GM12878 (cell line): ENCODE data around the gene SYPL1. TPM values are rescaled to one million over a fixed set of nuclear protein-coding genes. Genes with fewer than 3 reads are reported as not detected.

Experiments used
- ATAC-seq: fragments of 200-7000 bp; cut with Tn5 transposase; 3 replicates; pipeline ENCODE4 v1.9.1; 2020; ENCODE audit warnings: mild to moderate bottlenecking, moderate library complexity
- Bru-seq: library from RNA; stranded (reverse); fragments of 400-500 nt; gene quantifications from one replicate; lab custom pipeline; 2021; lab: Mats Ljungman, UMichigan
- BruChase-seq, 2 experiments: library from RNA; stranded (reverse); fragments of 400-500 nt; gene quantifications; one replicate each; lab custom pipeline; 2021; lab: Mats Ljungman, UMichigan
- BruUV-seq: library from RNA; stranded (reverse); fragments of 400-500 nt; replicated peaks from 2 replicates; lab custom pipeline; 2021; lab: Mats Ljungman, UMichigan
- CTCF ChIA-PET: fragments of 300-600 bp; sonication (Branson Sonifier 250); formaldehyde crosslinking; extraction: SDS; loops from one replicate; lab custom pipeline; 2021; ENCODE audit warnings: inconsistent platforms; lab: Yijun Ruan, JAX
- POLR2A ChIA-PET: fragments of 350-600 bp; formaldehyde crosslinking; extraction: SDS; loops from one replicate; lab custom pipeline; 2021; ENCODE audit warnings: inconsistent platforms; lab: Charles Lee
- RAD21 ChIA-PET: fragments of 300-600 bp; sonication (Branson Sonifier 250); formaldehyde crosslinking; loops from one replicate; lab custom pipeline; 2023; ENCODE audit warnings: antibody characterized with exemption; ENCODE audit not compliant: unreplicated experiment; lab: Charles Lee
- SMC1A ChIA-PET: fragments of 300-600 bp; sonication (Branson Sonifier 250); formaldehyde crosslinking; loops from one replicate; lab custom pipeline; 2023; ENCODE audit not compliant: unreplicated experiment, uncharacterized antibody; lab: Charles Lee
- DNase-seq: peaks from one replicate; pipeline ENCODE4 v3.0.0-alpha.2; 2011; ENCODE audit warnings: low read depth, low spot score
- FAIRE-seq: peaks from 3 replicates; lab custom pipeline; 2011; peaks lifted over from hg19 to GRCh38; lab: Jason Lieb, UNC
- H2AFZ ChIP-seq: 2 replicates; pipeline ENCODE4 v1.6.0; 2011; ENCODE audit warnings: low read depth, low read length, control low read depth; ENCODE audit not compliant: control insufficient read depth
- H3K27ac ChIP-seq: 2 replicates; pipeline ENCODE4 v1.5.1; 2011; ENCODE audit warnings: control low read depth; ENCODE audit not compliant: control insufficient read depth, insufficient read depth
- H3K27me3 ChIP-seq, 2 experiments: replicated peaks in 1 of 2; 2 replicates each; pipeline versions ENCODE4 v1.6.0 to v1.6.1; 2011; ENCODE audit warnings: low read length in 1 of 2; ENCODE audit not compliant: control insufficient read depth in 2 of 2, insufficient read depth in 2 of 2
- H3K36me3 ChIP-seq, 2 experiments: 2 replicates each; pipeline ENCODE4 v1.5.1; 2011; ENCODE audit warnings: low read length in 1 of 2; ENCODE audit not compliant: control insufficient read depth in 2 of 2, insufficient read depth in 2 of 2
- H3K4me1 ChIP-seq: 2 replicates; pipeline ENCODE4 v1.6.1; 2011; ENCODE audit warnings: mild to moderate bottlenecking, low read length, moderate library complexity, mixed read lengths; ENCODE audit not compliant: control insufficient read depth, insufficient read depth
- H3K4me2 ChIP-seq: 2 replicates; pipeline ENCODE4 v1.6.0; 2011; ENCODE audit warnings: control low read depth; ENCODE audit not compliant: control insufficient read depth, insufficient read depth
- H3K4me3 ChIP-seq: fragments of 200-600 bp; sonication (generic); 2 replicates; pipeline ENCODE4 v1.5.1; 2016
- H3K79me2 ChIP-seq: 2 replicates; pipeline ENCODE4 v1.6.0; 2011; ENCODE audit warnings: low read length; ENCODE audit not compliant: control insufficient read depth, insufficient read depth
- H3K9ac ChIP-seq: 2 replicates; pipeline ENCODE4 v1.8.0; 2011; ENCODE audit warnings: low read length, control low read depth, mixed read lengths; ENCODE audit not compliant: control insufficient read depth, insufficient read depth
- H3K9me3 ChIP-seq: replicated peaks from 3 replicates; pipeline ENCODE4 v1.5.1; 2011; ENCODE audit warnings: mild to moderate bottlenecking, low read length; ENCODE audit not compliant: control insufficient read depth, insufficient read depth
- H4K20me1 ChIP-seq: 2 replicates; pipeline ENCODE4 v1.6.0; 2011; ENCODE audit not compliant: control insufficient read depth, insufficient read depth
- BACH1 ChIP-seq: fragments of 450-650 bp; IDR thresholded peaks from 2 replicates; pipeline ENCODE4 v1.6.1; 2017; ENCODE audit warnings: mild to moderate bottlenecking, borderline replicate concordance
- CBX3 ChIP-seq: fragments of 200-600 bp; sonication (generic); IDR thresholded peaks from 2 replicates; pipeline ENCODE4 v1.6.1; 2016; ENCODE audit warnings: low read depth, borderline replicate concordance
- CHD1 ChIP-seq: IDR thresholded peaks from 2 replicates; pipeline ENCODE4 v1.6.1; 2012; ENCODE audit warnings: low read depth, low read length, improper control_type of control experiment
- EZH2 ChIP-seq: IDR thresholded peaks from 2 replicates; pipeline ENCODE4 v1.6.1; 2012; ENCODE audit warnings: low read depth, mild to moderate bottlenecking, control low read depth, inconsistent platforms, low read length, borderline replicate concordance; ENCODE audit not compliant: control insufficient read depth
- NFYB ChIP-seq: IDR thresholded peaks from 2 replicates; pipeline ENCODE4 v1.6.1; 2011; ENCODE audit warnings: low read depth, mild to moderate bottlenecking, low read length, improper control_type of control experiment, moderate library complexity; ENCODE audit not compliant: insufficient read depth
- NRF1 ChIP-seq: conservative IDR thresholded peaks from 2 replicates; pipeline ENCODE4 v1.6.1; 2011; ENCODE audit warnings: mild to moderate bottlenecking, low read depth, low read length, improper control_type of control experiment
- POLR2AphosphoS2 ChIP-seq: IDR thresholded peaks from 2 replicates; pipeline ENCODE4 v1.6.1; 2011; ENCODE audit warnings: low read depth, mild to moderate bottlenecking, low read length, improper control_type of control experiment, moderate library complexity
- RB1 ChIP-seq: fragments of 450-650 bp; formaldehyde crosslinking; IDR thresholded peaks from 2 replicates; pipeline ENCODE4 v1.6.1; 2017; ENCODE audit warnings: mild to moderate bottlenecking, borderline replicate concordance
- YBX1 ChIP-seq: fragments of 450-650 bp; IDR thresholded peaks from 2 replicates; pipeline ENCODE4 v1.6.1; 2016; ENCODE audit warnings: antibody characterized with exemption
- ZNF384 ChIP-seq: IDR thresholded peaks from 2 replicates; pipeline ENCODE4 v1.6.1; 2012; ENCODE audit warnings: low read depth, mild to moderate bottlenecking, low read length, improper control_type of control experiment, borderline replicate concordance
- WGBS: methylation state at CpG from one replicate; pipeline ENCODE4 v1.1.6; 2016; ENCODE audit warnings: low lambda C conversion rate; ENCODE audit not compliant: insufficient replicate concordance, insufficient coverage; ENCODE audit errors: missing lambda C conversion rate; 5-methylcytosine and 5-hydroxymethylcytosine counted together
- in situ Hi-C: fragments of 300-500 bp; cut with MboI; formaldehyde crosslinking; loops from 9 replicates; pipeline ENCODE4 v1.14.3; 2018; ENCODE audit warnings: mixed read lengths
- intact Hi-C: fragments of 100-400 bp; cut with micrococcal nuclease; formaldehyde crosslinking; loops from one replicate; pipeline ENCODE4 v1.14.2; 2022; ENCODE audit not compliant: unreplicated experiment
- long read RNA-seq, 2 experiments: library from polyadenylated mRNA; unstranded; transcript quantifications; one replicate each; pipeline ENCODE4 v2.0.0, GENCODE V29; 2019 to 2020
- polyA minus RNA-seq, 3 experiments: library from RNA; depleted of rRNA, polyadenylated mRNA; stranded (reverse); fragments of >200 nt; gene quantifications; 2 replicates each; pipeline ENCODE4 v1.2.3, GENCODE V29; 2011
- polyA plus RNA-seq, 11 experiments: library from polyadenylated mRNA; depleted of rRNA in 4 of 11; unstranded in 6 of 11; stranded (reverse) in 5 of 11; fragments of >200 nt; fragmentation: Nextera tagmentation in 4 of 11; fragmentation: Illumina TruSeq in 1 of 11; extraction: Ambion mirVana in 4 of 11; extraction: Trizol in 1 of 11; gene quantifications; 1 replicate in 1 of 11; 2 replicates in 10 of 11; pipeline versions ENCODE4 v1.2.1 to v1.2.3, GENCODE V29; 2011 to 2016; ENCODE audit warnings: inconsistent platforms in 2 of 11, missing spikeins in 2 of 11, low read depth in 1 of 11
- total RNA-seq, 4 experiments: library from RNA; depleted of rRNA in 3 of 4; stranded (reverse); fragments of >200 nt in 3 of 4; fragmentation: Illumina TruSeq in 1 of 4; extraction: Trizol in 1 of 4; gene quantifications; 2 replicates each; pipeline versions ENCODE4 v1.2.1 to v1.2.3, GENCODE V29; 2013 to 2021
- TF ChIP-seq, protein P1 (sequence below): fragments of 450-650 bp; IDR thresholded peaks from 2 replicates; pipeline ENCODE4 v1.6.1; 2017; ENCODE audit warnings: borderline replicate concordance
- TF ChIP-seq, protein P2 (sequence below): fragments of 150-350 bp; IDR thresholded peaks from 2 replicates; pipeline ENCODE4 v1.6.1; 2016; ENCODE audit warnings: low read depth, low read length

SYPL1 gene
- 43.4 and 44.9 TPM in 2 replicates for total RNA-seq (2013; cell fraction: nucleolus; rRNA removed)
- total RNA-seq (2014; rRNA removed) (34.5 and 41.2 TPM in 2 replicates), total RNA-seq (2014; rRNA removed; fragmentation: Illumina TruSeq; extraction: Trizol) (43.5 and 44.3 TPM in 2 replicates), total RNA-seq (2021) (63.5 and 69.1 TPM in 2 replicates), polyA plus RNA-seq (2011; rRNA removed) (97.0 and 138 TPM in 2 replicates), polyA plus RNA-seq (2014; fragmentation: Illumina TruSeq; extraction: Trizol) (78.4 and 104 TPM in 2 replicates), polyA plus RNA-seq (2014; fragmentation: Nextera tagmentation; extraction: Ambion mirVana) (100 to 1,000 TPM; 109 to 177 TPM), polyA plus RNA-seq (2014; rRNA removed) (46.1 and 56.9 TPM in 2 replicates), polyA plus RNA-seq (2016; fragmentation: Nextera tagmentation; extraction: Ambion mirVana) (100 to 1,000 TPM in 1 of 2 experiments, 10 to 100 TPM in 1; 96.2 to 103 TPM), polyA minus RNA-seq (2011; rRNA and poly(A)+ RNA removed) (105 and 152 TPM in 2 replicates), Bru-seq, nascent RNA (percentile 94 among the genes with signal in this experiment), BruChase-seq, experiment 1, labeled RNA remaining after a 6-hour chase (percentile 77 among the genes with signal in this experiment), BruChase-seq, experiment 2, labeled RNA remaining after a 2-hour chase (percentile 88 among the genes with signal in this experiment)
- 23.9 TPM for polyA plus RNA-seq (2011; ENCODE audit: low read depth)
- polyA plus RNA-seq (2011; cell fraction: cytosol; rRNA removed) = 50.4 and 71.4 TPM in 2 replicates
- polyA plus RNA-seq (2011; cell fraction: nucleus; rRNA removed) = 22.1 and 24.2 TPM in 2 replicates
- polyA plus RNA-seq (2012) = 46.9 and 54.4 TPM in 2 replicates
- 36.2 and 36.9 TPM in 2 replicates for polyA minus RNA-seq (2011; cell fraction: cytosol; rRNA and poly(A)+ RNA removed)
- polyA minus RNA-seq (2011; cell fraction: nucleus; rRNA and poly(A)+ RNA removed) = 22.6 and 37.8 TPM in 2 replicates
- long read RNA-seq, experiment 1, transcript SYPL1-202 (5 exons, 2,151 nt) = major isoform, 108 of 116 reads
- long read RNA-seq, experiment 1, partial matches to known transcripts = 0 of 116 reads
- long read RNA-seq, experiment 1, other reads (novel, unspliced or antisense) = 7 of 116 reads
- long read RNA-seq, experiment 2, transcript SYPL1-202 (5 exons, 2,151 nt) = major isoform, 1,127 of 1,210 reads
- long read RNA-seq, experiment 2, transcript SYPL1-201 (6 exons, 2,127 nt) = minor isoform, 17 of 1,210 reads
- long read RNA-seq, experiment 2, transcript SYPL1-205 (6 exons, 1,193 nt) = minor isoform, 5 of 1,210 reads
- long read RNA-seq, experiment 2, partial matches to known transcripts = 17 of 1,210 reads
- long read RNA-seq, experiment 2, other reads (novel, unspliced or antisense) = 42 of 1,210 reads

DNA sequence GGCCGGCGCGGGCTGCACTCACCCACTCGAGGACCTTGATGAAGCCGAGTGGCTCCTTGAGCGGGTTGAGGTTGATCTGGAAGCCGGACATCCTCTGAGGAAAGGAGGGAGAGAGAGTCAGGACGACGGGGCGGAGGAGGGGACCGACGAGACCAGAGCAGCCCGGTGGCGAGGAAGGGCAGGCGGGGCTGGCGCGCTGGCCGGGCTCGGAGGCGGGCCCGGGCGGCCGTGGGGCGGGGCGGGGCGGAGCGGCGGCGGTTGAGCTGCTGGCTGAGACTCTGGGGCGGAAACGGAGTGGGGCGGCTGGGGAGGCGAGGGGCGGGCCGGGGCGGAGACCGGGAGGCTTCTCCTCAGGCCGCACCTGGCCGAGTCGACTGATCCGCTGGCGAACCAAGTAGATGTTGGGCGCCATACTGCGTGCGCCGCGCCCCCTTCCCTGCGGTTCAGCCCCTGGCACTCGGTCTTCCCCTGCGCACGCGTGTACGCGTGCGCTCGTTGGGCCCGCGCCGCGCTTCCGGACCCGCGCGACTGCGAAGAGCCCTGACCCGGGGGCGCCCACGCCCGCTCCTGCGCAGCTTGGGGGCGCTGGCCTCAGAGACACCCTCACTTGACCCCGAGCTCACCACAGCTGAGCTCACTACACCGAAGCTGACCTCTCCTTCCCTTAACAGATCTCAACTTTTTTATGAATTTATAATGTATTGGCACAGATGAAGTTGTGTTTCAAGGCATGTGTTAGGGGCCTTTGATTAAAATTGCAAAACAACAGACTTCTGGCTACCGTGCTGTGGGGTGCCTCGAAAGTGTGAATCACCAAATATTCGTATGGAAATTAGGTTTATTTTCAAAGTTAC, at the start of gene SYPL1:
TSS of gene SYPL1 (minus strand) at position 195 of the 854 bp plus-strand sequence. CDS start at position 91, 104 bp downstream.
- FAIRE-seq (no peak), ATAC-seq (peak; percentile 88), DNase-seq (peak; percentile 66)
- Histone ChIP-seq H4K20me1 (no peaks in the 10 kb centered on the region), H3K4me1 (peaks cover 19% of the 10 kb centered on the region), H3K79me2 (peaks cover 52% of the 10 kb centered on the region), H3K9me3 (no peaks in the 10 kb centered on the region), H3K27me3 (no peaks in the 10 kb centered on the region), H3K27ac (peak within 1 kb of the TSS; percentile 94), H2AFZ (peak within 1 kb of the TSS; percentile 78), H3K4me3 (peak within 1 kb of the TSS; percentile 83), H3K4me2 (peak within 1 kb of the TSS; percentile 85), H3K36me3 (peaks cover 0 to under 1% of the 10 kb centered on the region in 2 experiments; a peak in 1 of 4 replicates), H3K9ac (peak within 1 kb of the TSS; percentile 88)
- ChIA-PET SMC1A (interaction anchor here (0.7 to 7.2 kb wide), 15 partner anchors 9 to 346 kb away, joined by 3 to 70 read pairs (median 4); no protein-coding TSS in a partner anchor), POLR2A (interaction anchor here (0.7 to 6.2 kb wide), 16 partner anchors 8 to 581 kb away, joined by 3 to 56 read pairs (median 4); no protein-coding TSS in a partner anchor), RAD21 (interaction anchor here (0.7 to 7.6 kb wide), 14 partner anchors 9 to 844 kb away, joined by 3 to 60 read pairs (median 4); partner anchors contain the start of gene NAMPT), CTCF (interaction anchor here (1.0 to 7.8 kb wide), 6 partner anchors 9 to 55 kb away, joined by 3 to 45 read pairs (median 10); no protein-coding TSS in a partner anchor)
- BruUV-seq = TSS peak; percentile 83
- WGBS = under 1% methylated on average over 47 of the region's 76 CpGs
- in situ Hi-C loops = no loop called here
- intact Hi-C loops = no loop called here
- TF ChIP-seq POLR2AphosphoS2 (0 out of 2 replicates have a peak, but pooled peaks have one; percentile 12), NFYB (no peak), CHD1 (no peak), ZNF384 (no peak), RB1 (no peak; the same call in 1 of the 2 replicates), EZH2 (no peak), NRF1 (peak; percentile 60; the same call in 1 of the 2 replicates), YBX1 (no peak), BACH1 (peak; percentile 95), CBX3 (no peak)
- TF ChIP-seq, protein P1, sequence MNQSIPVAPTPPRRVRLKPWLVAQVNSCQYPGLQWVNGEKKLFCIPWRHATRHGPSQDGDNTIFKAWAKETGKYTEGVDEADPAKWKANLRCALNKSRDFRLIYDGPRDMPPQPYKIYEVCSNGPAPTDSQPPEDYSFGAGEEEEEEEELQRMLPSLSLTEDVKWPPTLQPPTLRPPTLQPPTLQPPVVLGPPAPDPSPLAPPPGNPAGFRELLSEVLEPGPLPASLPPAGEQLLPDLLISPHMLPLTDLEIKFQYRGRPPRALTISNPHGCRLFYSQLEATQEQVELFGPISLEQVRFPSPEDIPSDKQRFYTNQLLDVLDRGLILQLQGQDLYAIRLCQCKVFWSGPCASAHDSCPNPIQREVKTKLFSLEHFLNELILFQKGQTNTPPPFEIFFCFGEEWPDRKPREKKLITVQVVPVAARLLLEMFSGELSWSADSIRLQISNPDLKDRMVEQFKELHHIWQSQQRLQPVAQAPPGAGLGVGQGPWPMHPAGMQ = no peak
- TF ChIP-seq, protein P2, sequence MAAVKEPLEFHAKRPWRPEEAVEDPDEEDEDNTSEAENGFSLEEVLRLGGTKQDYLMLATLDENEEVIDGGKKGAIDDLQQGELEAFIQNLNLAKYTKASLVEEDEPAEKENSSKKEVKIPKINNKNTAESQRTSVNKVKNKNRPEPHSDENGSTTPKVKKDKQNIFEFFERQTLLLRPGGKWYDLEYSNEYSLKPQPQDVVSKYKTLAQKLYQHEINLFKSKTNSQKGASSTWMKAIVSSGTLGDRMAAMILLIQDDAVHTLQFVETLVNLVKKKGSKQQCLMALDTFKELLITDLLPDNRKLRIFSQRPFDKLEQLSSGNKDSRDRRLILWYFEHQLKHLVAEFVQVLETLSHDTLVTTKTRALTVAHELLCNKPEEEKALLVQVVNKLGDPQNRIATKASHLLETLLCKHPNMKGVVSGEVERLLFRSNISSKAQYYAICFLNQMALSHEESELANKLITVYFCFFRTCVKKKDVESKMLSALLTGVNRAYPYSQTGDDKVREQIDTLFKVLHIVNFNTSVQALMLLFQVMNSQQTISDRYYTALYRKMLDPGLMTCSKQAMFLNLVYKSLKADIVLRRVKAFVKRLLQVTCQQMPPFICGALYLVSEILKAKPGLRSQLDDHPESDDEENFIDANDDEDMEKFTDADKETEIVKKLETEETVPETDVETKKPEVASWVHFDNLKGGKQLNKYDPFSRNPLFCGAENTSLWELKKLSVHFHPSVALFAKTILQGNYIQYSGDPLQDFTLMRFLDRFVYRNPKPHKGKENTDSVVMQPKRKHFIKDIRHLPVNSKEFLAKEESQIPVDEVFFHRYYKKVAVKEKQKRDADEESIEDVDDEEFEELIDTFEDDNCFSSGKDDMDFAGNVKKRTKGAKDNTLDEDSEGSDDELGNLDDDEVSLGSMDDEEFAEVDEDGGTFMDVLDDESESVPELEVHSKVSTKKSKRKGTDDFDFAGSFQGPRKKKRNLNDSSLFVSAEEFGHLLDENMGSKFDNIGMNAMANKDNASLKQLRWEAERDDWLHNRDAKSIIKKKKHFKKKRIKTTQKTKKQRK = no peak
